Activated B cell treated with CpG ODN at 0.5 μM for 24 hours (primary cell): ENCODE measurements around the gene PALLD. TPM values are rescaled to one million over a fixed set of nuclear protein-coding genes. Genes with fewer than 3 reads are reported as not detected.

Experiments
- ATAC-seq: fragments of 200-7000 bp; cut with Tn5 transposase; one replicate; pipeline ENCODE4 v1.10.0; 2021; ENCODE audit warnings: low read depth, mild to moderate bottlenecking, moderate library complexity
- CTCF ChIA-PET: fragments of 350-600 bp; sonication (Branson Sonifier 250); formaldehyde crosslinking; loops from one replicate; lab custom pipeline; 2021; ENCODE audit warnings: antibody characterized with exemption; lab: Charles Lee
- POLR2A ChIA-PET: fragments of 350-600 bp; sonication (Branson Sonifier 250); formaldehyde crosslinking; loops from one replicate; lab custom pipeline; 2021; ENCODE audit warnings: antibody characterized with exemption; lab: Charles Lee
- DNase-seq: peaks from one replicate; pipeline ENCODE4 v3.0.0; 2022
- H3K27ac Mint-ChIP-seq: one replicate; pipeline ENCODE4 v1.8.0; 2020; ENCODE audit warnings: mixed read lengths
- H3K27me3 Mint-ChIP-seq: one replicate; pipeline ENCODE4 v1.8.0; 2021; ENCODE audit warnings: mixed read lengths
- H3K36me3 Mint-ChIP-seq: one replicate; pipeline ENCODE4 v1.8.0; 2021; ENCODE audit warnings: low read depth, mixed read lengths
- H3K4me1 Mint-ChIP-seq: one replicate; pipeline ENCODE4 v1.8.0; 2021; ENCODE audit warnings: mixed read lengths
- H3K4me3 Mint-ChIP-seq: one replicate; pipeline ENCODE4 v1.8.0; 2020; ENCODE audit warnings: mild to moderate bottlenecking, mixed read lengths
- H3K9me3 Mint-ChIP-seq: one replicate; pipeline ENCODE4 v1.8.0; 2020; ENCODE audit warnings: mixed read lengths
- intact Hi-C: fragments of 100-400 bp; cut with micrococcal nuclease; formaldehyde crosslinking; loops from one replicate; pipeline ENCODE4 v1.15.1; 2024
- total RNA-seq: library from RNA; stranded (reverse); gene quantifications from 2 replicates; pipeline ENCODE4 v1.2.3, GENCODE V29; 2022
- TF ChIP-seq, protein P1 (sequence below): fragments of 200-600 bp; IDR thresholded peaks from one replicate; pipeline ENCODE4 v1.8.0; 2022; ENCODE audit warnings: antibody characterized with exemption, mild to moderate bottlenecking

The PALLD gene
- total RNA-seq, 1 donor from 2014 or later = 0.44 TPM

DNA sequence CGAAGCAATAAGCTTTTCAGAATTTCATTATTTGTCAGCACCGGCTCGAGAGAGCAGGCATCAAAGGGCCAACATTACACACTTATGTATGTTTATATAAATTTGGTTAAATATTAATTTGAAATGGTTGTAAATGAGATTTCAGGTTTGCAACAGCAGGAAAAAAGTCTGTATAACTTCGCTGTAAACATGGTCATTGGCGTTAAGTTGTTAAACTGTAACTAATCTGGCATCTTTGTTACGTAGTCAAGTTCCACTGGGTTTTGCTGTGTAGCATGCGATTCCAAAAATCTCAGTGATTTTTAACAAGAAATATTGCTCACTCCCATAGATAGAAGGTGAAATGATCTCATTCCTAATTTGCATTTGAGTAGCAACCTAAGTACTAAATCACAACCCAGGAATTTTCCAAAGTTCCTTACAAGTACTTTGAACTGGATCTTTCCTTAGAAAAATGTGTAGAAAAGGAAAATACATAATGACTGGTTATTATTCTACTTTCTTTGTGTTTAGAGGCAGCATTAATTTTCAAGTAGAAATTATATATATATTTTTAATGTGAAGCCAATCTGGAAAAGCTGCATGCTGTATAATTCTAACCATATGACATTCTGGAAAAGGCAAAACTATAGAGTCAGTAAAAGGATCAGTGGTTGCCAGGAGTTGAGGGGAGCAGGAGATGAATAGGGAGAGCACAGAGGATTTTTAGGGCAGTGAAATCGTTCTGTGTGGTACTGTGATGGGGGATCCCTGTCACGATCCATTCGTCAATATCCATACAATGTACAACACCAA, 291.1 kb downstream of the PALLD start:
- Mint-ChIP-seq H3K4me1 (peaks cover 12% of the 10 kb centered on the region), H3K9me3 (no peaks in the 10 kb centered on the region), H3K27ac (no peak overlapping the region), H3K4me3 (no peak overlapping the region), H3K27me3 (no peaks in the 10 kb centered on the region), H3K36me3 (no peaks in the 10 kb centered on the region)
- DNase-seq = no peak
- TF ChIP-seq, protein P1, sequence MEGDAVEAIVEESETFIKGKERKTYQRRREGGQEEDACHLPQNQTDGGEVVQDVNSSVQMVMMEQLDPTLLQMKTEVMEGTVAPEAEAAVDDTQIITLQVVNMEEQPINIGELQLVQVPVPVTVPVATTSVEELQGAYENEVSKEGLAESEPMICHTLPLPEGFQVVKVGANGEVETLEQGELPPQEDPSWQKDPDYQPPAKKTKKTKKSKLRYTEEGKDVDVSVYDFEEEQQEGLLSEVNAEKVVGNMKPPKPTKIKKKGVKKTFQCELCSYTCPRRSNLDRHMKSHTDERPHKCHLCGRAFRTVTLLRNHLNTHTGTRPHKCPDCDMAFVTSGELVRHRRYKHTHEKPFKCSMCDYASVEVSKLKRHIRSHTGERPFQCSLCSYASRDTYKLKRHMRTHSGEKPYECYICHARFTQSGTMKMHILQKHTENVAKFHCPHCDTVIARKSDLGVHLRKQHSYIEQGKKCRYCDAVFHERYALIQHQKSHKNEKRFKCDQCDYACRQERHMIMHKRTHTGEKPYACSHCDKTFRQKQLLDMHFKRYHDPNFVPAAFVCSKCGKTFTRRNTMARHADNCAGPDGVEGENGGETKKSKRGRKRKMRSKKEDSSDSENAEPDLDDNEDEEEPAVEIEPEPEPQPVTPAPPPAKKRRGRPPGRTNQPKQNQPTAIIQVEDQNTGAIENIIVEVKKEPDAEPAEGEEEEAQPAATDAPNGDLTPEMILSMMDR = no peak
- ATAC-seq = no peak
- ChIA-PET POLR2A (no interaction called here), CTCF (no interaction called here)
- intact Hi-C loops = no loop called here

DNA sequence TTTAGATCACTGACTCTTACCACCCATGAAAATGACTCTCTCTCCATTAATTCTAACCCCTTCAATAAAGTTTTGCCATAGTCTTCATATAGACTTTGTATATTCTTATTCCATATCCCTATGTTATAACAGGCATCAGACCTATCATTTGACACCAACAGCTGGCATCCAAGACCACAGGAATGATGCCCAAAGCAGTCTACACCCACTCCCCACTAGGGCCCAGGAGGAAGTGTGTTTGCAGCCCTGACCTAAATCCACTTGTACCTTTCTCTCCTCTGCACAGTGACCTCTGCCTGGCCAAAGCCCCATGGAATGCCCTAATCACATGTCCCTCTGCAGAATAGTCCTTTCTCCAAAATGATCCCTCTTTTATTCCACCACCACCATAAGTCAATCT, 294.0 kb downstream of the PALLD start:
- DNase-seq (no peak), ATAC-seq (no peak)
- H3K9me3 Mint-ChIP-seq = no peaks in the 10 kb centered on the region
- no peak overlapping the region for H3K27ac Mint-ChIP-seq
- H3K4me3 Mint-ChIP-seq = no peak overlapping the region
- TF ChIP-seq, protein P1 = no peak
- H3K27me3 Mint-ChIP-seq = no peaks in the 10 kb centered on the region
- ChIA-PET CTCF (no interaction called here), POLR2A (no interaction called here)
- intact Hi-C loops = no loop called here
- peaks cover 12% of the 10 kb centered on the region for H3K4me1 Mint-ChIP-seq
- H3K36me3 Mint-ChIP-seq = no peaks in the 10 kb centered on the region

DNA sequence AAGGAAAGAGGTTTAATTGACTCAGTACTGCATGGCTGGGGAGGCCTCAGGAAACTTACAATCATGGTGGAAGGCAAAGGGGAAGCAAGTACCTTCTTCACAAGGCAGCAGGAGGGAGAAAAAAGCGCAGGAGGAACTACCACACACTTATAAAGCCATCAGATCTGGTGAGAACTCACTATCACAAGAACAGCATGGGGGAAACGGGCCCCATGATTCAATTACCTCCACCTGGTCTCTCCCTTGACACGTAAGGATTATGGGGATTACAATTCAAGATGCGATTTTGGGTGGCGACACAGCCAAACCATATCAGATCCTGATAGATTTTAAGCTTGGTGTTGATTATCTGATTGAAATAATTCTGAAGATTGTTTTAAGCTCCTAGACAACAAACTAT, 294.5 kb downstream of the PALLD start:
- TF ChIP-seq, protein P1 = no peak
- ChIA-PET CTCF (no interaction called here), POLR2A (no interaction called here)
- ATAC-seq = no peak
- H3K36me3 Mint-ChIP-seq = no peaks in the 10 kb centered on the region
- no peak overlapping the region for H3K4me3 Mint-ChIP-seq
- intact Hi-C loops = no loop called here
- H3K27ac Mint-ChIP-seq = no peak overlapping the region
- no peaks in the 10 kb centered on the region for H3K9me3 Mint-ChIP-seq
- peaks cover 12% of the 10 kb centered on the region for H3K4me1 Mint-ChIP-seq
- no peak for DNase-seq
- no peaks in the 10 kb centered on the region for H3K27me3 Mint-ChIP-seq

DNA sequence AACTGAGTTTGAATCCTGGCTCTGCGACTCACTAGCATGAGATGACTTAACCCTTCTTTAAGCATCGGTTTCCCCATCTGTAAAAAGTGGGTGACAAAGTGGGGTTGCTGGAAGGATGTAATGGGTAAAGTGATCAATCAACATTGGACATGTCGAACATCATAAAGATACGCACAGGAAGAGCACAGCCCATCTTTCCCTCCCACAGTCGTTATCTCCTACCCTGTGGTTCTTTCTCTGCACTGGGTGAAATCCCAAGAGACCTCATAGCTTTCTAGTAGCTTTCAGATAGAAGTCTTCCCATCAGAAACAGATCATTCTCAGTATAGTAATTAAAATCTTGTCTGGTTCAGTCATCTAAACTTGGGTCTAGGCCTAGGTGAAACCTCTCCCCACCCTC, 296.7 kb downstream of the PALLD start:
- no peak for ATAC-seq
- Mint-ChIP-seq H3K27ac (no peak overlapping the region), H3K4me3 (no peak overlapping the region), H3K9me3 (no peaks in the 10 kb centered on the region), H3K27me3 (no peaks in the 10 kb centered on the region), H3K4me1 (peaks cover 12% of the 10 kb centered on the region), H3K36me3 (no peaks in the 10 kb centered on the region)
- TF ChIP-seq, protein P1 = no peak
- POLR2A ChIA-PET = no interaction called here
- intact Hi-C loops = no loop called here
- DNase-seq = no peak
- CTCF ChIA-PET = no interaction called here

DNA sequence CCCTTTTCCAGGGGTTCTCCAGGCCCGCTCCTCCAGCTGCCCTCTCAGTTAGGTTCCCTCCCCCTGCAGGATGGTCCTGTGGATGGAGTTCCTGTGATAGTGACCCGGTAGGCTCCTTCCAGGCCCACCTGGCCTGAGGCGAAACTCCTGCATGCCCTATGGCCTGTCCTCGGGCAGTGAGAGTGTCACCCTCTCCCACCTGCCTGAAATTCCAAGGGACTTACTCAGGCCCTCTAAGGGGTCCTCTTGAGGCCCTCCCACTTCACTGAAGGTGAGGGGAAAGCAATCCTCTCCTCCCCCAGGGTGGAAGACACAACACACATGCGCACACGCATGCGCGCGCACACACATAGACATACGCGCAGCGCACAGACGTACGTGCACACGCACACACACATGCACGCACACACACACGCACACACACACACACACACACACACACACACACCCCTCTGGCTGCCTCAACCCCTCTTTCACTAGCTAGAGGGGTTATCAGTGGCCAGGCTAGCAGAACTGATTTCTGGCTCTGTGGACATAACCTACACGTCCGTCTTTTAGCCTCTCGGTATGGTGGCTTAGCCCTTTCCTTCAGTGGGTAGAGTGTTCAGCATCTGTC, 297.3 kb downstream of the PALLD start:
- no peaks in the 10 kb centered on the region for H3K36me3 Mint-ChIP-seq
- POLR2A ChIA-PET = no interaction called here

More for the DNA sequence above, 297.3 kb downstream of the PALLD start:
- no peaks in the 10 kb centered on the region for H3K27me3 Mint-ChIP-seq
- no peak for ATAC-seq
- TF ChIP-seq, protein P1 = no peak
- no peak overlapping the region for H3K27ac Mint-ChIP-seq
- intact Hi-C loops = no loop called here
- no peak for DNase-seq
- H3K4me1 Mint-ChIP-seq = peaks cover 10% of the 10 kb centered on the region
- CTCF ChIA-PET = no interaction called here
- no peaks in the 10 kb centered on the region for H3K9me3 Mint-ChIP-seq
- H3K4me3 Mint-ChIP-seq = no peak overlapping the region
